Left ventricle myocardium superior (tissue), 1 donor: ENCODE measurements around the gene PTGER2. TPM values are rescaled to one million over a fixed set of nuclear protein-coding genes. Genes with fewer than 3 reads are reported as not detected.
A peak's percentile ranks its signal among the peaks of the same experiment; 100 is the strongest.

ENCODE experiments used
- ATAC-seq: fragments of 200-7000 bp; cut with Tn5 transposase; one replicate; pipeline ENCODE4 v1.9.1; 2020; ENCODE audit warnings: mild to moderate bottlenecking, moderate library complexity
- DNase-seq: peaks from one replicate; pipeline ENCODE4 v3.0.0-alpha.2; 2020
- intact Hi-C: fragments of 100-400 bp; cut with micrococcal nuclease; formaldehyde crosslinking; loops from one replicate; pipeline ENCODE4 v1.11.0; 2022
- total RNA-seq: library from RNA; stranded (reverse); fragmentation: NEBNext Ultra II Directional; extraction: Animal tissue kit (Norgen Biotek cat#: 25700); gene quantifications from one replicate; pipeline ENCODE4 v1.2.1, GENCODE V29; 2021
- donor health status: DM: no; HTN: yes; CAD: no; lungs with severe emphysema.

PTGER2 gene
- total RNA-seq, 1 donor from 2014 or later, result 0.47 TPM

DNA sequence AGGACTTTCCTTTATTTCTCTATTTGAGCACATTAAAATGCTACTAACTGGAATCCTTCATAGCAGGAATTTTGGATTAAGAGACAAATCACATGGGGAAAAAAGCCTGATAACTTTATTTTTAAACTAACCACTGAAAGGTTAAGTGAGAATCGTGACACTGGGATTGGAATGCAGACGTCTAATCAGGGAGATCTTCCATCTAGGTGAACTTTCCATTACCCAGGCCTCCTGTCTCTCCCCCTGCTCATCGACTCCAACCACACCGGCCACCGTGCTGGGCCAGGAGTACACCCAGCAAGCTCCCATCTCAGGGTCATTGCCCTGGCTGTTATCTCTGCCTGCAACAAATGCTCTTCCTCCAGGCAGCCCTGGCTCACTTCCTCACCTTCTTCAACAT, 19.0 kb downstream of the PTGER2 start:
- intact Hi-C loops, result no loop called here
- ATAC-seq (no peak), DNase-seq (no peak)

DNA sequence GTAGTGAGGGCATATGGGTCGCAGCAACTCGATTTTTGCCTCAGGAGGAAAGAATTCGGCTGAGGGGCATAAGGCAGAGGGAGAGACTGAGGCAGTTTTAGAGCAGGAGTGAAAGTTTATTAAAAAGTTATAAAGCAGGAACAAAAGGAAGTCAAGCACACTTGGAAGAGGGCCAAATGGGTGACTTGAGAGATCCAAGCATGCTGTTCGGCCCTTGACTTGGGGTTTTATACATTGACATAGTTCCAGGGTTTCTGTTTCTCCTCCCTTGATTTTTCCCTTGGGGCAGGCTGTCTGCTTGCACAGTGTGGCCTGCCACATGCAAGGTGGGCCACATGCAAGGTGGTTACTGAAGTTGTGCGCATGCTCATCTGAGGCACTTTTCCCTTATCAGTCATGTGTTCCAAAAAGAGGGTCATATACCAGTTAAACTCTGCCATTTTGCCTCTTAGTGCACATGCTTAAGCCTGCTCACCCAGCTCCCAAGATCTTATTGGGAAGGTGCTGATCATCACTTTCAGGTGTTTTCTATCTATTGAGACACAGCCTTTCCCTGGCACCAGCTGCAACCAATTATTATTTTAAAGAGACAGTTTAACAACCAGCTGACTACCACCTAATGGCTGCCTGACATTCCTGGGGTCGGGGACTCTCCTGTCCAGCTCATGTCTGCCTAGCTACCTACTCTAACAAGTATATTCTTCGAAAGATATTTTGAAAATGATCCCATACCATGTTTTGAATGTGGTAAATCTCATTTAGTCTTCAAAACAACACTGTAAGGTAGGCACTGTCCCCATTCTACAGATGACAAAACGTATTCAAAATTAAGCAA, 19.9 kb downstream of the PTGER2 start:
- no peak for ATAC-seq
- DNase-seq, result no peak
- intact Hi-C loops, result no loop called here

DNA sequence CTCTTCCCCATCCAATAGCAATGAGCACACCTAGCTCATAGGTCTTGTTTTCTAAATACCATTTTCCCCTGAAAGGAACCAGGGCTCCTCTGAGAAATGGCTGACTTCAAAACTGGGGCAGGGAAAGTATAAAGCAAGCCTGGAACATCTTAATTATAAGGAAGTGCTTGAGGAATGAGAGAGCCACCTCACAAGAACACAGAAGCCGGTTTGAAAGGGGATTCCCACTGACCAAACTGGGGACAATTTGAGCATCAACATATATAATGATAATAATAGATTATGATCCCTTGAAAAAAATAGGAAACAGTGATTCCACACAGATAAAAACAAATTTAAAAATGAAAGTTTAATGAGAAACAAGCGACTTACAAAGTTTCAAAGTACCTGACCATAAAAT, 22.1 kb downstream of the PTGER2 start:
- no peak for ATAC-seq
- no peak for DNase-seq
- intact Hi-C loops, result no loop called here

DNA sequence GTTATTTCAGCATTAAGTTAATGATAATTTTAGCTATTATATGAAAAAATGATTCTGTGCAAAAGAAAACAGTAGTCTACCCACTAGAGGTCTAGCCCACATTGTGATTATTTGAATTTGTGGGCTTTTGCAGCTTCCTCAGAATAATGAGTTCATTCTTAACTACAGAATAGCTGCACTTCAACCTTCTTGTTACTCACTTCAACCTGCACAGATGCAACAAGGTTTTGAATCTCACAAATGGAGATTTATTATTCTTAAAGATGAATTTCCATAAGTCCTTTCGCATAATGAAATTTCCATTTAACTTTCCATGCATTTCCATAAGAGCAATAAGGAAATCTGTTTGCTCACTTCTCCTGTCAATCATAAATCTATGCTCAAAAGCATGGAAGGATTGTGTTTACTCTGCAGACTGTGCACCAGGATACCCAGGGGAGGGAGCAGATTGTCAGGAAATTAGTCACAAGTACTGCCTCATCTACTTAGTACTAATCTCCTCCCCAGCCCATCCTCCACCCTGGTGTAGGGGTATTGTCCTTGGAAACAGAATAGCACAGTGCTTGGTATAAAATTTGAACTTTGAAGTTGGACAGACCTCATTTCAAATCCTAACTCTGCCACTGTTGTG, 24.1 kb downstream of the PTGER2 start:
- peak; percentile 78 for ATAC-seq
- intact Hi-C loops, result no loop called here
- DNase-seq, result no peak

GRCh38 chr14:52339262-52339661, 25.1 kb downstream of the PTGER2 start:
- intact Hi-C loops, result no loop called here

GRCh38 chr14:52342849-52343596, 28.9 kb downstream of the PTGER2 start:
- intact Hi-C loops, result no loop called here
- DNase-seq, result no peak
- ATAC-seq, result no peak

More at GRCh38 chr14:52339262-52339661, 25.1 kb downstream of the PTGER2 start:
- ATAC-seq (no peak), DNase-seq (no peak)

- intact Hi-C loops, result no loop called here
- no peak for ATAC-seq
- DNase-seq, result no peak
Observed at GRCh38 chr14:52346778-52347177, 32.7 kb downstream of the PTGER2 start.

- no peak for DNase-seq
- intact Hi-C loops, result no loop called here
- no peak for ATAC-seq
Observed at GRCh38 chr14:52348279-52348678, 34.2 kb downstream of the PTGER2 start.

GRCh38 chr14:52348776-52349175, 34.7 kb downstream of the PTGER2 start:
- ATAC-seq (no peak), DNase-seq (no peak)
- intact Hi-C loops, result no loop called here

DNA sequence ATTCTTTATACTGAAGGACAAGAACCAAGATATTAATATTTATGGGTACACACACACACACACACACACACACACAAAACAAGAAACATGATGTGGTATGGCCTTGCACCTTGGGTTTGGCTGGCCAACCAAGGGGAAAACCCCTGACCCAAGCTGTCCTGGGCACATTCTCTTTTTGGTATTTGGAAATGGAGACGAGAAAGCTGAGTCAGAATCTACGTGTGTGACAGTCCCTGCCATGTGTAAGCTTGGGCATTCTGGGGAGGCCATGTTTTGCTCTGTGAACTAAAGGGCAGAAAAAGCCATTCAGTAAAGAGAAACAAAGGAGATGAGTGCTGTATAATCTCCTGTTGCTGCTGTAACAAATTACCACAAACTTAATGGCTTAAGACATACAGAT, 35.6 kb downstream of the PTGER2 start:
- intact Hi-C loops, result no loop called here
- DNase-seq (no peak), ATAC-seq (no peak)

- intact Hi-C loops, result no loop called here
- DNase-seq (no peak), ATAC-seq (no peak)
Observed at GRCh38 chr14:52350445-52350844, 36.3 kb downstream of the PTGER2 start.

DNA sequence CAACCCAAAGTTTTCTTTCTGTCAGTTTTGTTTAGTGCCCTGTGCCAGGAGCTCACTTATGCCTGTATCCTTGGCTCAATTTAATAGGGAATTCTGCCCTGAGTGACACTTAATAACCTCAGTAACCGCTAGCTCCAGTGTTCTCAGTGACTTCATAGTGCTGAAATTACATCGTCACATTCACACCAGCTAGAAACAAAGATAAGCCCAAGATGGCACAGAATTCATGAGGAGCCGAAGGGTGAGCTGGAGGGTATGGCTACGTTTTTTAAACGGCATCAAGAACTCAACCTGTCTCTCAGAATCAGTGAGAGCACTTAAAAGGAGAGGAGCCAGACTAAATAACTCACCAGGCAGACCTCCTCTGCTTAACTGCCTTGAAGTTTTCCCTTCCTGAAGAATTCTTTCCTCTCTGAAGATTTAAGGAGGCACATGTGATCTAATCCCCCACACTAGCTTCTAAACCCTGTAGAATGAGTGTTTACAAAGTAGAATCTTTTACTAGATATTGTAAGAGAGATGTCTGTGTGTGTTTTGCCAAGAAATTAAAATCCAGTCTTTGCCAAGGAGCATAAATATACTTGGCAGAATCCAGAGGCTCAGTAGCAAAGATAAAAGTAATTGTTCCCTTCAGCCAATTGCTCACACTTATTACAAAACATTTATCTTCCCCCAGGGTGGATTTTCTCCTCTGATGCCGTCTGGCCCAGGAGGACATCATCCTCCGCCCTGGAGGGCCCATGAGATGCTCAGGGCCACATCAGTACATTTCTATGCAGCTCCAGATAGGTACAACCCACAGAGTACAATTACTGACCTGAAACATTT, 37.3 kb downstream of the PTGER2 start:
- ATAC-seq (peak; percentile 70), DNase-seq (no peak)
- intact Hi-C loops, result no loop called here

DNA sequence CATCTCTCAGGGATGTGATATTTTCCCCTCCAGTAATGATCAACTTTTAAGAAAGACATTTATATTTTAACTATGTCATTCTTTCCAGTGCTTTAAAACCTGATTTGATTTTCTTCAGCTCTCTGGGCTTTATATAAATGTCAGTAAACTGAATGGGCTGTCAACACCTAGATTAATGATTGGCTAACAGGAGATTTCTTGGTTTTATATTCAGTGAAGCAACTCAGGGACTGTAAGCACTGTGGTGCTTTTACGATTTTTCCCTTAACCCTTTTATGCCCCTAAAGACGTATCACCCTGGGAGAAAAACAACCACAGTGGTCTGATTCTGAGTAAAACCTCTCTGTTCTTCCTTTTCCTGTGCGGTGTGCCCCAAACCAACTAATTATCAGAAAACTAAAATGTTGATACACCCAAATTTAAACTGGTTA, 38.0 kb downstream of the PTGER2 start:
- intact Hi-C loops, result no loop called here
- ATAC-seq (no peak), DNase-seq (no peak)

DNA sequence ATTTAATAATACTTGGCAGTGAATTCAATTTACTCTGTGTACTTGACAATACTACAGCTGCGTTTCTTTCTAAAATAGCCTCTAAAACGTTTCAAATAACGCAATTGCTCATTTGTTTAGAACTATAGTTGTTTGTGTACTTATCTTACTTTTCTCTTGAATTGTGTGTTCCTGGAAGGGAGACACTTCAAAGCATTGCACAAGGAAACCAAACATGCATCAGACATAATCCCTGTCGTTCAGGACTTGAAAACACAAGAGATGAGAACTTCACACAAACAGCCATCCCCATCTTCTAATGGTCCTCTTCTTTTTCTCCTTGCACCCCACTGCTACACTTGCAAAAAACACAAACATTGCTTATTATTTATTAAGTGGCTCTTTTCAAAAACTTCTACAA, 38.5 kb downstream of the PTGER2 start:
- DNase-seq (no peak), ATAC-seq (no peak)
- intact Hi-C loops, result no loop called here

GRCh38 chr14:52354242-52354641, 40.1 kb downstream of the PTGER2 start:
- DNase-seq (no peak), ATAC-seq (no peak)
- intact Hi-C loops, result no loop called here

DNA sequence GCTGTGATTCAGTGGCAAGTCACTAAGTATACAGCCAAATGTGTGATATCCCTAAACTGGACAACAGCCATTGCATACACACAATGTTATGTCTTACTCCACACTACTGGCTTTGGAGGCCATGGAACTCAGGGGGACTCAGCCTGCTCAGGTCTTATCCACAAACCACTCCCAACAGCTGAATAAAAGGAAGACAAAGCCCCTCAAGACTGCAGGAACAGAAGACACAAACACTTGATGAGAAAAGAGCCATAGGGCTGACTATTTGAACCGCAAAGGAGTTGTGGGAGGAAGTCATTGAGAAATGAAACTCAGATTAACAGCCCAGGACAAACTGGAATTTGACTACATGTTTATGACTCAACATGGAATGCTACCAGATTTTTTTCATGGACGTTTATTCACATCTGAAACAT, 40.9 kb downstream of the PTGER2 start:
- no peak for ATAC-seq
- DNase-seq, result no peak
- intact Hi-C loops, result no loop called here

DNA sequence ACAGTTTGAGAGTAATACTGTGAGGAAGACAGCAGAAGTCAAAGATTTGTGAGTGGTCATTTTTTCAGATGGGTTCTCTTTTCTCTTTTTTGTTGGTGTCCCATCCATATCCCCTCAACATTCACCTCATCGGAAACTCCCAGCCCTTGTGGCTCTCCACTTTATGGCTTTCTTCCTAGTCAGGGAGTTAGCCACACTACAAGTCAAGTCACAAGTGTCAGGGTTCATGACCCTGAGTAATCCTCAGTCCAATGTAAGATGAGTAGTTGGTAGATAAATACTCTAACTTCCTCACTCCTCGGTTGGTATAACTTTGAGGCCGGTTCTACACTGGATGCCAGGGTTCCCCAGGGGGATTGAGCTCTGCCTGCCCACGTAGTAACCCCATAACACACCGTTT, 41.4 kb downstream of the PTGER2 start:
- ATAC-seq (no peak), DNase-seq (no peak)
- intact Hi-C loops, result no loop called here

- ATAC-seq (no peak), DNase-seq (no peak)
- intact Hi-C loops, result no loop called here
Observed at GRCh38 chr14:52356025-52356424, 41.9 kb downstream of the PTGER2 start.

DNA sequence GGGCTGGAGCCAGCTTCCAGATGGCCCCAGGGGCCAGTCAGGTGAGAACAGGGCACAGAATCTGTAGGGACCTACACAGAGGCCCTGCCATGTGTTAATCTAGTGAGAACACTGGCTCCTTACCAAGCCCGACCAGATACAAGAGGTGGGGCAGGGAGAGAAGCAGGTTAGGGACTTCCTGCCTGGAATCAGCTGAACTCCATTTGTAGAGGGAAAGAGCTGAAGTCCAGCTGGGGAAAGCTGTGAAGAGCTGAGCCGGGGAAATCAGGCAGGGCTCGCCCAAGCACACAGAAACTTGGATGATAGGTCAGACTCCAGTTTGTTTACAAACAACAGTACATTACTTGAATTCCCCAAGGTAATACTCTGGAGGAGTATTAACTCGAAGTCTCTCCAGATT, 46.7 kb downstream of the PTGER2 start:
- peak; percentile 61 for ATAC-seq
- intact Hi-C loops, result no loop called here
- peak; percentile 31 for DNase-seq
